ENCODE data around the gene FAM217B. TPM values are rescaled to one million over a fixed set of nuclear protein-coding genes. Genes with fewer than 3 reads are reported as not detected.

The FAM217B gene
- total RNA-seq, 4 donors from 2014 or later: 6.0 to 14.1 (median 9.0) TPM

DNA sequence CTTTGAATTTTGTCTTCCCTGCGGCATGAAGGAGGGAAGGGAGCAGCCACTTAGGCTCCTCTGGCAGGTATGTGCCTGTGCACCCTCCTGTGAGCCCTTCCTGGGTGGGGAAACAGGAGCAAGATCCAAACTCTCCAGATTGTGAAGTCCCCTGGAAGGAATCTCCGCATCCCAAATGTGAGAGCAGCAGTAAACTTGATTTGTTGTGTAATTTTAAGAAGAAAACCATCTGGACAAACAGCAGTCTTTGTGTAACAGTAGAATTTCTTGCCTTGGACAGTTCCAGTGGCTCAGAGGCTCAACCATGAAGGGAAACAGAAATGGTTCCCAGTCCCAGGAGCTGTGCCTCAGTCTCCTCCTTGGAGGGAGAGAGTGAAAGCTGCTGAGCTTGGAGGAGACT is 57.7 kb downstream of the FAM217B start:
- intact Hi-C loops (cut with DNase I): no loop called here
- Histone ChIP-seq H3K4me3 (no peak overlapping the region), H3K27ac (replicated peaks in 1 of 4) (no peak overlapping the region), H3K27me3 (no peaks in the 10 kb centered on the region), H3K36me3 (no peaks in the 10 kb centered on the region), H3K9me3 (no peaks in the 10 kb centered on the region), H3K4me1 (peaks cover 0 to 13% (median 5%) of the 10 kb centered on the region in 4 donors)
- TF ChIP-seq POLR2A (IDR thresholded peaks at IDR 0.05; ENCODE audit: low read depth) (no peak), CTCF (IDR thresholded peaks at IDR 0.05) (no peak), EP300 (IDR thresholded peaks at IDR 0.05) (no peak), POLR2AphosphoS5 (IDR thresholded peaks at IDR 0.05) (no peak)
- WGBS: 86% methylated on average over 2 of the region's 2 CpGs
- DNase-seq (ENCODE audit: extremely low spot score): peak; percentile 55

Other genes with a start within 250 kb of the FAM217B start
- 1 to 10 TPM in 2 of 4 donors, under 1 TPM in 2; 0.52 to 3.5 (median 1.0) TPM for gene SYCP2, start 6.8 kb upstream of the FAM217B start, total RNA-seq
- gene PPP1R3D, start 84 bp upstream of the FAM217B start, total RNA-seq: 10 to 100 TPM in 3 of 4 donors, 1 to 10 TPM in 1; 7.9 to 18.1 (median 11.4) TPM
- 1 to 10 TPM in 1 of 4 donors, under 1 TPM in 3; 0.39 to 1.3 (median 0.82) TPM for gene CDH26, start 18.0 kb downstream of the FAM217B start, total RNA-seq

Data from esophagus muscularis mucosa (tissue), 4 donors.